ENCODE data around the gene GCM1. TPM values are rescaled to one million over a fixed set of nuclear protein-coding genes. Genes with fewer than 3 reads are reported as not detected.

GCM1 gene
- total and polyA plus RNA-seq, 9 of the 15 experiments (the other 6 are each of a cell fraction or from before 2014, with no cell fraction given) = not detected

- TF ChIP-seq KLF6 (CRISPR knock-in tag; IDR thresholded peaks at IDR 0.05; ENCODE audit: borderline replicate concordance) = no peak
These were observed 5.4 kb upstream of the GCM1 start (continued) for GRCh38 chr6:53154071-53154470.

GRCh38 chr6:53152576-53152975 lies 3.9 kb upstream of the GCM1 start:
- H3K9ac ChIP-seq (ENCODE audit: insufficient read depth in 1 of 2, low read depth in 2 of 2, low read length in 2 of 2) = no peak overlapping the region
- no peaks in the 10 kb centered on the region for H3K9me1 ChIP-seq (ENCODE audit: control insufficient read depth, insufficient read depth, low read length)
- H3K4me1 ChIP-seq (replicated peaks in 1 of 2; ENCODE audit: control insufficient read depth in 2 of 2, insufficient read depth in 2 of 2, low read length in 2 of 2) = no peaks in the 10 kb centered on the region
- no peaks in the 10 kb centered on the region for H3K79me2 ChIP-seq (ENCODE audit: control insufficient read depth, insufficient read depth, low read length)
- in situ Hi-C loops (cut with MboI) = no loop called here
- no peaks in the 10 kb centered on the region for H4K20me1 ChIP-seq (replicated peaks; ENCODE audit: control insufficient read depth, insufficient read depth, low read length)
- 0% methylated on average over 2 of the region's 2 CpGs for WGBS (ENCODE audit: insufficient coverage, low coverage, missing lambda C conversion rate)
- H3K27ac ChIP-seq (ENCODE audit: extremely low read depth, low read depth, low read length) = no peak overlapping the region
- no peaks in the 10 kb centered on the region for H3K9me3 ChIP-seq (replicated peaks; ENCODE audit: control insufficient read depth, insufficient read depth, low read depth, low read length)
- BruUV-seq (replicated peaks) = no TSS peak
- POLR2A ChIA-PET = no interaction called here
- no peak overlapping the region for H3K4me3 ChIP-seq
- no peak for TF ChIP-seq BMI1 (IDR thresholded peaks at IDR 0.05; ENCODE audit: low read length)
- TF ChIP-seq SMARCA5 (IDR thresholded peaks at IDR 0.05) = no peak
- TF ChIP-seq MBD2 (IDR thresholded peaks at IDR 0.05; ENCODE audit: borderline replicate concordance, low read depth) = no peak
- no peak for TF ChIP-seq GATA2 (CRISPR knock-in tag; IDR thresholded peaks at IDR 0.05)
- no peak for TF ChIP-seq OTX1 (CRISPR knock-in tag; IDR thresholded peaks at IDR 0.05)
- TF ChIP-seq POLR3G (IDR thresholded peaks at IDR 0.05; ENCODE audit: extremely low read depth, insufficient read length, insufficient replicate concordance) = no peak
- TF ChIP-seq LARP7 (IDR thresholded peaks at IDR 0.05) = no peak
- no peak for TF ChIP-seq MEF2A (IDR thresholded peaks at IDR 0.05; ENCODE audit: control insufficient read depth, low read depth, low read length)
- no peak for TF ChIP-seq MNT (conservative IDR thresholded peaks at IDR 0.05)
- TF ChIP-seq POLR2G (IDR thresholded peaks at IDR 0.05; ENCODE audit: low read depth, low read length) = no peak
- no peak for TF ChIP-seq FOXO4 (CRISPR knock-in tag; IDR thresholded peaks at IDR 0.05)
- no peak for TF ChIP-seq ZEB2 (IDR thresholded peaks at IDR 0.05)
- TF ChIP-seq MAFK (IDR thresholded peaks at IDR 0.05; ENCODE audit: low read length) = no peak
- FAIRE-seq (no peak), DNase-seq (ENCODE audit: extremely low read depth in 1 of 4, low spot score in 3 of 4) (no peak), ATAC-seq (no peak)
- no peaks in the 10 kb centered on the region for H3K36me3 ChIP-seq (ENCODE audit: control insufficient read depth, insufficient read depth, low read length)
- no peak overlapping the region for H2AFZ ChIP-seq (ENCODE audit: low read depth, low read length)
- CTCF ChIA-PET (ENCODE audit: low intra/inter-chr PET ratio) = no interaction called here
- H3K27me3 ChIP-seq (ENCODE audit: control insufficient read depth in 2 of 2, insufficient read depth in 2 of 2, low read length in 2 of 2) = peaks cover 32 to 45% of the 10 kb centered on the region in 2 experiments
- intact Hi-C loops (cut with micrococcal nuclease) = loop anchor here (5.0 kb wide), 1 partner anchor 330 kb away; no protein-coding TSS in a partner anchor
- H3K4me2 ChIP-seq (ENCODE audit: insufficient read depth, low read length) = no peak overlapping the region
